Naive thymus-derived CD8-positive, alpha-beta T cell (primary cell): ENCODE results near the gene PRKCH. TPM values are rescaled to one million over a fixed set of nuclear protein-coding genes. Genes with fewer than 3 reads are reported as not detected.

Experiments
- ATAC-seq, 2 donors: fragments of 150-1000 bp; cut with Tn5 transposase in 1 of 2; sonication (Bioruptor Pico), chemical (Tn5 transposase) in 1 of 2; 1 replicate in 1 of 2; 2 replicates in 1 of 2; pipeline ENCODE4 v1.10.0; 2021; ENCODE audit warnings: mild to moderate bottlenecking in 2 of 2, moderate library complexity in 2 of 2
- POLR2A ChIA-PET: fragments of 350-600 bp; sonication (Branson Sonifier 250); formaldehyde crosslinking; loops from one replicate; lab custom pipeline; 2021; ENCODE audit warnings: antibody characterized with exemption; lab: Charles Lee
- DNase-seq, 10 donors: peaks; one replicate each; pipeline versions ENCODE4 v3.0.0 to v3.0.0-alpha.2; 2020 to 2022
- H3K27ac Mint-ChIP-seq, 10 donors: one replicate each; pipeline ENCODE4 v1.8.0; 2020 to 2022; ENCODE audit warnings: mild to moderate bottlenecking in 10 of 10, mixed read lengths in 10 of 10, moderate library complexity in 4 of 10, inconsistent platforms in 1 of 10
- H3K27me3 Mint-ChIP-seq, 5 donors: one replicate each; pipeline ENCODE4 v1.8.0; 2021 to 2022; ENCODE audit warnings: mixed read lengths in 5 of 5
- H3K36me3 Mint-ChIP-seq, 3 donors: one replicate each; pipeline ENCODE4 v1.8.0; 2020 to 2022; ENCODE audit warnings: mixed read lengths in 3 of 3, mild to moderate bottlenecking in 2 of 3, inconsistent platforms in 1 of 3
- H3K4me1 Mint-ChIP-seq, 4 donors: one replicate each; pipeline ENCODE4 v1.8.0; 2021 to 2022; ENCODE audit warnings: mixed read lengths in 4 of 4
- H3K4me3 Mint-ChIP-seq, 10 donors: one replicate each; pipeline ENCODE4 v1.8.0; 2020 to 2022; ENCODE audit warnings: mild to moderate bottlenecking in 10 of 10, mixed read lengths in 10 of 10, moderate library complexity in 6 of 10, inconsistent platforms in 1 of 10
- H3K9me3 Mint-ChIP-seq, 9 donors: one replicate each; pipeline ENCODE4 v1.8.0; 2020 to 2022; ENCODE audit warnings: mixed read lengths in 9 of 9, mild to moderate bottlenecking in 3 of 9, inconsistent platforms in 1 of 9, moderate library complexity in 1 of 9
- polyA plus RNA-seq, 3 donors: library from polyadenylated mRNA; unstranded; fragments of 300-500 nt; fragmentation: Illumina TruSeq; gene quantifications; one replicate each; pipeline ENCODE4 v1.2.3, GENCODE V29; 2021
- total RNA-seq, 8 experiments: library from RNA in 2 of 8; stranded (reverse) in 2 of 8; gene quantifications; one replicate each; pipeline ENCODE4 v1.2.3 and lab custom pipeline; 2021 to 2026

PRKCH gene
- total and polyA plus RNA-seq, 5 experiments from 2014 or later = 184 to 306 (median 264) TPM

GRCh38 chr14:61504901-61505300 lies 183.5 kb downstream of the PRKCH start:
- peak in 2 of 10 donors; percentile 34 to 44 for DNase-seq
- Mint-ChIP-seq H3K4me1 (peaks cover 46 to 98% (median 94%) of the 10 kb centered on the region in 4 donors), H3K27ac (peak overlapping the region in 9 of 10 donors; percentile 86 to 98 (median 96)), H3K9me3 (peaks cover 0 to 7% (median 0%) of the 10 kb centered on the region in 9 donors), H3K36me3 (peaks cover 10 to 42% (median 26%) of the 10 kb centered on the region in 3 donors), H3K27me3 (no peaks in the 10 kb centered on the region), H3K4me3 (peak overlapping the region; percentile 6 to 81 (median 61))
- POLR2A ChIA-PET = interaction anchor here (0.5 to 2.5 kb wide), 9 partner anchors 12 to 207 kb away, joined by 3 to 8 read pairs (median 4); no protein-coding TSS in a partner anchor
- ATAC-seq = peak; percentile 6 to 27

DNA sequence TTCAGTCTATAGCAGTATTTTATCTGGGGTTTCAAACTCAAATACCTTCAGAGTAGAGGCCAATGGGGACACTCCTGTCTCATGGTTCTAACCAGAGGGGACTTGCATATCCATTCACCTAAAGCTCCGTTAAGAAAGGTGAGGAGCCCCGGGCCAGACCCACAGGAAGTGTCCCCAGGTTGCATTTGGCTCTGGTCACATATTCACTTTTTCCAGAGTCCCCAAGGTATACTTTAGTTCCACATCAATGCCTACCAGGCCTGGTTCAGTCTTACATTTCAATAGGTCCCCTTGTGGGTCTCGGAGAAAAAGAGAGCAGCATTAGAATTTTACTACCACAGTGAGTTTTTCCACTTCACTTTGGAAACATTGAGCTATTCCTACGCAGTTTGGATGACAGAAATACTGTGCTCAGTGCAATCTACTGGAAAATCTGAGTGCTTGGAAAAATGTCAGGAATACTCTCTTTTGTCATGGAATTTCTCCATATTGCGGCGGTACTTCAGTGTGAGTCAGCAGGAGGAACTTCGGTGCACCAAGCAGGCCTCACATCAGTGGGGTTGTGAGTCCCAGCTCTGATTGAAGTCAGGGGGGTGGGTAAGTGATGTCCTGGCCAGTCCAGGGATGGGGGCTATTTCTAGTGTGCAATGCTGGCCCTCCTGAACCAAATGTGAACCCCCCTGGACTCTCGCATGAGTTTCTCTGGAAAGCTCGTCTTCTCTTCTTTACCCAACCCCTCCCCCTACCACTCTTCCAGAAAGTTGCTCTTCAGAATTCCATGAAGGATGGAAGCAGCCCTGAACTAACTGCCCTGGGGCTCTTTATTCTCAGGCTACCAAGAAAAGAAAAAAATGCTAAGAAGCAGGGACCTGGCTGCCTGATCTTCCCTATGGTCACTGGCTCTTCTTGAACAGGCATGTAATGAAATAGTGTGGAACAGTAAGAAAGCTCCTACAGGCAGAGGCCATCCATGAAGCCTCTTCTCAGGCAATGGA lies 184.7 kb downstream of the PRKCH start:
- H3K4me3 Mint-ChIP-seq = peak overlapping the region in 9 of 10 donors; percentile 25 to 81 (median 52)
- ATAC-seq (no peak), DNase-seq (no peak)
- POLR2A ChIA-PET = interaction anchor here (0.7 to 2.5 kb wide), 7 partner anchors 9 to 150 kb away, joined by 3 to 8 read pairs (median 5); no protein-coding TSS in a partner anchor
- H3K4me1 Mint-ChIP-seq = peaks cover 51 to 98% (median 97%) of the 10 kb centered on the region in 4 donors
- H3K27ac Mint-ChIP-seq = peak overlapping the region in 9 of 10 donors; percentile 86 to 98 (median 96)
- peaks cover 10 to 37% (median 26%) of the 10 kb centered on the region in 3 donors for H3K36me3 Mint-ChIP-seq
- no peaks in the 10 kb centered on the region for H3K27me3 Mint-ChIP-seq
- H3K9me3 Mint-ChIP-seq = peaks cover 0 to 7% (median 0%) of the 10 kb centered on the region in 9 donors

DNA sequence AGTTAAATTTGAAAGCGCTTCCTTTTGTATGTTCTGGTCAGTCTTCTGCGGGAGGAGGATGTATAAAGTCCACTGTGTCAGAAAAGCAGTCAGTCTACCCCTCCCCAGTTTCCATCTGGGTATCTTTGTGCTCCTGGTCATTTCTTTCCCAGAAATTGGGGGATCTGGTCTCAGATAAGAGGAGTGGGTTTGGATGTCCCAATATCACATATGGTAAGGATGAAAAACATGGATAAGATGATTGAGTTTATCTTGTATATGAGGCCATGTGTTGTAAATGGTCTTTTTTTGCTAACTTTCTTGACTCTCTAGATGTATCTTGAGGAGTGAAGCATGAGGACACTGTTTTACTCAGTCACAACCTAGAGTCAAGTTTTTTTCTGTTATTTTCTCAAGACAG lies 187.1 kb downstream of the PRKCH start:
- peak overlapping the region in 8 of 10 donors; percentile 1 to 71 (median 44) for H3K4me3 Mint-ChIP-seq
- H3K9me3 Mint-ChIP-seq = peaks cover 0 to 7% (median 0%) of the 10 kb centered on the region in 9 donors
- H3K27me3 Mint-ChIP-seq = no peaks in the 10 kb centered on the region
- peak overlapping the region in 9 of 10 donors; percentile 47 to 97 (median 84) for H3K27ac Mint-ChIP-seq
- no peak for ATAC-seq
- no peak for DNase-seq
- POLR2A ChIA-PET = no interaction called here
- H3K4me1 Mint-ChIP-seq = peaks cover 43 to 93% (median 93%) of the 10 kb centered on the region in 4 donors
- peaks cover 10 to 54% (median 28%) of the 10 kb centered on the region in 3 donors for H3K36me3 Mint-ChIP-seq

GRCh38 chr14:61510736-61511557 lies 189.6 kb downstream of the PRKCH start:
- peaks cover 10 to 63% (median 24%) of the 10 kb centered on the region in 3 donors for H3K36me3 Mint-ChIP-seq
- peak overlapping the region in 8 of 10 donors; percentile 31 to 64 (median 50) for H3K4me3 Mint-ChIP-seq
- H3K27ac Mint-ChIP-seq = peak overlapping the region in 9 of 10 donors; percentile 83 to 97 (median 92)
- POLR2A ChIA-PET = interaction anchor here (1.0 to 3.0 kb wide), 4 partner anchors 8 to 34 kb away, joined by 3 to 10 read pairs (median 3); no protein-coding TSS in a partner anchor
- H3K9me3 Mint-ChIP-seq = peaks cover 0 to 2% (median 0%) of the 10 kb centered on the region in 9 donors
- DNase-seq (no peak), ATAC-seq (peak; percentile 32 to 35)
- H3K27me3 Mint-ChIP-seq = no peaks in the 10 kb centered on the region
- H3K4me1 Mint-ChIP-seq = peaks cover 48 to 93% (median 87%) of the 10 kb centered on the region in 4 donors

DNA sequence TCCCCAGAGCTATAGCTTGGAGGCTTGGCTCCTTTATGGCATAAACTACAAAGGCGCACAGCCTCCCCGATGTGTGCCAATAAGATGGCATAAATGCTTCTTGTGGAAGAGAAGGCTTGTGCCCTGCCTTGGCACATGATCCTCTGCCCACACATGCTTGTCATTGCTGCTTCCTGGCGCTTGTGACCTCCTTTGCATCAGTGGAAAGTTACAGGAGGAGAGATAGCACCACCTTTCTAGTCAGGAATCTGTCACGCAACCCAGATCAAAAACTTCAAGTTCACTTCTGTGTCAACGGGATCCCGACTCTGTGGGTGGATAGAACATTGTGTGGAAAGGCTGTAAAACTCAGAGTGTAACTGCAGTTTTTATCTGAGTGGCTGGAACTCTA lies 190.2 kb downstream of the PRKCH start:
- POLR2A ChIA-PET = interaction anchor here (0.7 to 3.0 kb wide), 3 partner anchors 8 to 531 kb away, joined by 3 to 10 read pairs (median 10); partner anchors contain the start of gene TRMT5
- Mint-ChIP-seq H3K4me1 (peaks cover 47 to 93% (median 86%) of the 10 kb centered on the region in 4 donors), H3K27me3 (no peaks in the 10 kb centered on the region), H3K4me3 (peak overlapping the region in 9 of 10 donors; percentile 22 to 50 (median 44)), H3K36me3 (peaks cover 9 to 65% (median 20%) of the 10 kb centered on the region in 3 donors), H3K27ac (peak overlapping the region in 9 of 10 donors; percentile 83 to 97 (median 92)), H3K9me3 (peaks cover 0 to 2% (median 0%) of the 10 kb centered on the region in 9 donors)
- DNase-seq = peak in 7 of 10 donors; percentile 16 to 28 (median 24)
- peak; percentile 66 to 71 for ATAC-seq

- Mint-ChIP-seq H3K36me3 (peaks cover 5 to 66% (median 15%) of the 10 kb centered on the region in 3 donors), H3K9me3 (peaks cover 0 to 2% (median 0%) of the 10 kb centered on the region in 9 donors), H3K27ac (peak overlapping the region in 9 of 10 donors; percentile 83 to 97 (median 92)), H3K4me3 (peak overlapping the region in 6 of 10 donors; percentile 22 to 50 (median 45)), H3K4me1 (peaks cover 50 to 93% (median 86%) of the 10 kb centered on the region in 4 donors), H3K27me3 (no peaks in the 10 kb centered on the region)
- POLR2A ChIA-PET = interaction anchor here (0.7 to 3.0 kb wide), 5 partner anchors 9 to 532 kb away, joined by 3 to 10 read pairs (median 8); partner anchors contain the start of gene TRMT5
- no peak for DNase-seq
- ATAC-seq = peak; percentile 28 to 35
These were observed 190.9 kb downstream of the PRKCH start for GRCh38 chr14:61512026-61512834.

- no peaks in the 10 kb centered on the region for H3K27me3 Mint-ChIP-seq
- peaks cover 0 to 59% (median 6%) of the 10 kb centered on the region in 3 donors for H3K36me3 Mint-ChIP-seq
- H3K27ac Mint-ChIP-seq = peak overlapping the region; percentile 20 to 93 (median 69)
- no peaks in the 10 kb centered on the region for H3K9me3 Mint-ChIP-seq
- POLR2A ChIA-PET = interaction anchor here (0.7 kb wide), 1 partner anchor 152 kb away, joined by 5 read pairs; no protein-coding TSS in a partner anchor
- H3K4me3 Mint-ChIP-seq = peak overlapping the region in 1 of 10 donors; percentile 36
- no peak for ATAC-seq
- H3K4me1 Mint-ChIP-seq = peaks cover 41 to 91% (median 83%) of the 10 kb centered on the region in 4 donors
- DNase-seq = no peak
These were observed 192.8 kb downstream of the PRKCH start for GRCh38 chr14:61513986-61514830.

GRCh38 chr14:61514927-61515326 lies 193.5 kb downstream of the PRKCH start:
- Mint-ChIP-seq H3K9me3 (no peaks in the 10 kb centered on the region), H3K4me3 (no peak overlapping the region), H3K36me3 (peaks cover 0 to 59% (median 6%) of the 10 kb centered on the region in 3 donors), H3K4me1 (peaks cover 38 to 92% (median 81%) of the 10 kb centered on the region in 4 donors), H3K27ac (peak overlapping the region in 9 of 10 donors; percentile 20 to 92 (median 48)), H3K27me3 (no peaks in the 10 kb centered on the region)
- DNase-seq (no peak), ATAC-seq (no peak)
- POLR2A ChIA-PET = no interaction called here

DNA sequence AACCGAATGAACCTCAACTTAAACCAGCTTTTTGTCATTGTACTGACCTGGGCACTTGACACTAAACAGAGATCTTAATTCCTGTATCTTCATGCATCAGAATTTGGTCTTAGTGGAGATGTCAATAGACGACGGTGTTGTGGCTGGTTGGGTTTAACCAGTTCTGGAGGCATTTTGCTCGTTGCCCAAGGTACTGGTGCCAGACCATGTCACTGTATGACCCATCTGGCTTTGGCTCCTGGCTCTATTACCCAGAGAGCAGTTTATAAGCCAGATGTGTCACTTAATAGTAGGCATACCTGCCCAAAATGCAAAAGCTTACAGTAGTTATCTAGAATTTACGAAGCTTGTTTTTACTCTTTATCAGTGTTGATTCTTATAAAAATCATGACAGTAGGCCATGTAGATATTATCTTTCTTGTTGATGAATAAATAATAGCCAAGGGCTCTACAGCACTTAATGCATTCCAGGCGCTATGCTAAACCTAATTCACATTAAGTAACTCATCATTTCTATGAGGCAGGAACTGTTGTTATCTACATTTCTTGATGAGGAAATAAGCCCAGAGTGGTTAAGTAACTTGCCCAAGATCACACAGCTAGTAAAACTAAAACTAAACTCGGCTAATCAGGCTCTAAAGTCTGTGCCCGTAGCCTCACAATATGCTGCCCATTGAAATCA lies 194.2 kb downstream of the PRKCH start:
- H3K36me3 Mint-ChIP-seq = peaks cover 0 to 61% (median 6%) of the 10 kb centered on the region in 3 donors
- no peaks in the 10 kb centered on the region for H3K9me3 Mint-ChIP-seq
- ATAC-seq (no peak), DNase-seq (no peak)
- H3K27me3 Mint-ChIP-seq = no peaks in the 10 kb centered on the region
- peaks cover 33 to 92% (median 77%) of the 10 kb centered on the region in 4 donors for H3K4me1 Mint-ChIP-seq
- peak overlapping the region in 1 of 10 donors; percentile 16 for H3K4me3 Mint-ChIP-seq
- POLR2A ChIA-PET = no interaction called here
- peak overlapping the region in 9 of 10 donors; percentile 20 to 92 (median 56) for H3K27ac Mint-ChIP-seq
